ENCODE results near the gene KPNA2. TPM values are rescaled to one million over a fixed set of nuclear protein-coding genes. Genes with fewer than 3 reads are reported as not detected.
"Not testable (repeated sequence)": the region's sequence is repeated elsewhere in the genome, so short reads cannot be mapped to it uniquely, and the experiment has no call there.

The KPNA2 gene
- polyA plus RNA-seq, 3 donors = 23.2 to 36.1 (median 23.2) TPM

GRCh38 chr17:68048996-68049395 lies 13.5 kb downstream of the KPNA2 start:
- H4K20me1 ChIP-seq (ENCODE audit: insufficient read depth, low read length) = no peaks in the 10 kb centered on the region
- H3K9me3 ChIP-seq (replicated peaks in 1 of 2; ENCODE audit: control insufficient read depth in 1 of 2, insufficient read depth in 1 of 2, low read length in 2 of 2) = no peaks in the 10 kb centered on the region
- TF ChIP-seq, protein P1, sequence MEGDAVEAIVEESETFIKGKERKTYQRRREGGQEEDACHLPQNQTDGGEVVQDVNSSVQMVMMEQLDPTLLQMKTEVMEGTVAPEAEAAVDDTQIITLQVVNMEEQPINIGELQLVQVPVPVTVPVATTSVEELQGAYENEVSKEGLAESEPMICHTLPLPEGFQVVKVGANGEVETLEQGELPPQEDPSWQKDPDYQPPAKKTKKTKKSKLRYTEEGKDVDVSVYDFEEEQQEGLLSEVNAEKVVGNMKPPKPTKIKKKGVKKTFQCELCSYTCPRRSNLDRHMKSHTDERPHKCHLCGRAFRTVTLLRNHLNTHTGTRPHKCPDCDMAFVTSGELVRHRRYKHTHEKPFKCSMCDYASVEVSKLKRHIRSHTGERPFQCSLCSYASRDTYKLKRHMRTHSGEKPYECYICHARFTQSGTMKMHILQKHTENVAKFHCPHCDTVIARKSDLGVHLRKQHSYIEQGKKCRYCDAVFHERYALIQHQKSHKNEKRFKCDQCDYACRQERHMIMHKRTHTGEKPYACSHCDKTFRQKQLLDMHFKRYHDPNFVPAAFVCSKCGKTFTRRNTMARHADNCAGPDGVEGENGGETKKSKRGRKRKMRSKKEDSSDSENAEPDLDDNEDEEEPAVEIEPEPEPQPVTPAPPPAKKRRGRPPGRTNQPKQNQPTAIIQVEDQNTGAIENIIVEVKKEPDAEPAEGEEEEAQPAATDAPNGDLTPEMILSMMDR (IDR thresholded peaks at IDR 0.05) = no peak
- no peak overlapping the region for H3K4me2 ChIP-seq (replicated peaks; ENCODE audit: extremely low read depth, low read length, poor library complexity, severe bottlenecking)
- Mint-ChIP-seq H3K4me1 (peaks cover 12% of the 10 kb centered on the region), H3K36me3 (peaks cover 36 to 52% of the 10 kb centered on the region in 2 donors), H3K9me3 (peaks cover 0 to 1% (median 0%) of the 10 kb centered on the region in 7 donors), H3K27me3 (ENCODE audit: low read depth in 3 of 3) (peaks cover 0 to 2% (median 0%) of the 10 kb centered on the region in 3 donors), H3K27ac (no peak overlapping the region), H3K4me3 (no peak overlapping the region)
- H3K27ac ChIP-seq (ENCODE audit: low read depth in 1 of 2, low read length in 2 of 2) = no peak overlapping the region
- no peak overlapping the region for H3K4me3 ChIP-seq (replicated peaks in 1 of 3; ENCODE audit: low read depth in 2 of 3, low read length in 3 of 3)
- H3K27me3 ChIP-seq (ENCODE audit: control insufficient read depth in 2 of 2, insufficient read depth in 2 of 2, low read length in 2 of 2) = no peaks in the 10 kb centered on the region
- intact Hi-C loops (cut with micrococcal nuclease) = no loop called here
- no peak overlapping the region for H3K9ac ChIP-seq (ENCODE audit: insufficient read depth, low read length, poor library complexity, severe bottlenecking)
- peaks cover 35 to 41% of the 10 kb centered on the region in 2 donors for H3K36me3 ChIP-seq (replicated peaks in 1 of 2; ENCODE audit: control insufficient read depth in 1 of 2, insufficient read depth in 2 of 2, low read length in 2 of 2)
- no peak overlapping the region for H2AFZ ChIP-seq (ENCODE audit: insufficient read depth, low read depth, low read length, poor library complexity, severe bottlenecking)
- peaks cover 0 to under 1% of the 10 kb centered on the region in 2 donors for H3K4me1 ChIP-seq (ENCODE audit: control insufficient read depth in 1 of 2, insufficient read depth in 2 of 2, low read length in 2 of 2)
- no peaks in the 10 kb centered on the region for H3K79me2 ChIP-seq (ENCODE audit: insufficient read depth, low read length)
- 100% methylated on average over 1 of the region's 2 CpGs for WGBS (ENCODE audit: insufficient coverage)
- DNase-seq = no peak

DNA sequence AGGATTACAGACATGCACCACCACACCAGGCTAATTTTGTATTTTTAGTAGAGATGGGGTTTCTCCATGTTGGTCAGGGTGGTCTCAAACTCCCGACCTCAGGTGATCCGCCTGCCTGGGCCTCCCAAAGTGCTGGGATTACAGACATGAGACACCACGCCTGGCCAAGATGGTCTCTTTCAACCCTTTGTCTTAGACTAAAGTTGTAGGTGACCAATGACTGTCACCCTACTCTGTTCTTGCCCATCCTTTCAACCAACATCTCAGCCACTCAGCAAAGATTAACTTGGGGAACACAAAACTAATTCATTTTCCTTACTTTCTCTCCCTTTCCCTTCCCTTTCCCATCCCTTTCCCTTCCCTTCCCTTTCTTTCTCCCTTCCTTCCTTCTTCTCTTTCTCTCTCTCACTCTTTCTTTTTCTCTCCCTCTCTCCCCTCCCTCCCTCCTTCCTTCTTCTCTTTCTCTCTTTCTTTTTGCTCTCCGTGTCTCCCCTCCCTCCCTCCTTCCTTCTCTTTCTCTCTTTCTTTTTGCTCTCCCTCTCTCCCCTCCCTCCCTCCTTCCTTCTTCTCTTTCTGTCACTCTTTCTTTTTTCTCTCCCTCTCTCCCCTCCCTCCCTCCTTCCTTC lies 14.4 kb downstream of the KPNA2 start:
- intact Hi-C loops (cut with micrococcal nuclease); H3K27ac ChIP-seq (ENCODE audit: low read depth in 1 of 2, low read length in 2 of 2); H4K20me1 ChIP-seq (ENCODE audit: insufficient read depth, low read length); H2AFZ ChIP-seq (ENCODE audit: insufficient read depth, low read depth, low read length, poor library complexity, severe bottlenecking); H3K9ac ChIP-seq (ENCODE audit: insufficient read depth, low read length, poor library complexity, severe bottlenecking); H3K4me3 ChIP-seq (replicated peaks in 1 of 3; ENCODE audit: low read depth in 2 of 3, low read length in 3 of 3); H3K9me3 Mint-ChIP-seq; H3K27me3 Mint-ChIP-seq (ENCODE audit: low read depth in 3 of 3); H3K4me3 Mint-ChIP-seq; H3K9me3 ChIP-seq (replicated peaks in 1 of 2; ENCODE audit: control insufficient read depth in 1 of 2, insufficient read depth in 1 of 2, low read length in 2 of 2); H3K4me1 ChIP-seq (ENCODE audit: control insufficient read depth in 1 of 2, insufficient read depth in 2 of 2, low read length in 2 of 2); H3K4me2 ChIP-seq (replicated peaks; ENCODE audit: extremely low read depth, low read length, poor library complexity, severe bottlenecking); H3K27me3 ChIP-seq (ENCODE audit: control insufficient read depth in 2 of 2, insufficient read depth in 2 of 2, low read length in 2 of 2); DNase-seq; H3K79me2 ChIP-seq (ENCODE audit: insufficient read depth, low read length): not testable (repeated sequence)
- Mint-ChIP-seq H3K4me1 (peaks cover 20% of the 10 kb centered on the region), H3K36me3 (peaks cover 27 to 44% of the 10 kb centered on the region in 2 donors), H3K27ac (peak overlapping the region in 4 of 7 donors; percentile 21 to 81 (median 74))
- H3K36me3 ChIP-seq (replicated peaks in 1 of 2; ENCODE audit: control insufficient read depth in 1 of 2, insufficient read depth in 2 of 2, low read length in 2 of 2) = peaks cover 25 to 32% of the 10 kb centered on the region in 2 donors
- 58% methylated on average over 2 of the region's 4 CpGs for WGBS (ENCODE audit: insufficient coverage)

DNA sequence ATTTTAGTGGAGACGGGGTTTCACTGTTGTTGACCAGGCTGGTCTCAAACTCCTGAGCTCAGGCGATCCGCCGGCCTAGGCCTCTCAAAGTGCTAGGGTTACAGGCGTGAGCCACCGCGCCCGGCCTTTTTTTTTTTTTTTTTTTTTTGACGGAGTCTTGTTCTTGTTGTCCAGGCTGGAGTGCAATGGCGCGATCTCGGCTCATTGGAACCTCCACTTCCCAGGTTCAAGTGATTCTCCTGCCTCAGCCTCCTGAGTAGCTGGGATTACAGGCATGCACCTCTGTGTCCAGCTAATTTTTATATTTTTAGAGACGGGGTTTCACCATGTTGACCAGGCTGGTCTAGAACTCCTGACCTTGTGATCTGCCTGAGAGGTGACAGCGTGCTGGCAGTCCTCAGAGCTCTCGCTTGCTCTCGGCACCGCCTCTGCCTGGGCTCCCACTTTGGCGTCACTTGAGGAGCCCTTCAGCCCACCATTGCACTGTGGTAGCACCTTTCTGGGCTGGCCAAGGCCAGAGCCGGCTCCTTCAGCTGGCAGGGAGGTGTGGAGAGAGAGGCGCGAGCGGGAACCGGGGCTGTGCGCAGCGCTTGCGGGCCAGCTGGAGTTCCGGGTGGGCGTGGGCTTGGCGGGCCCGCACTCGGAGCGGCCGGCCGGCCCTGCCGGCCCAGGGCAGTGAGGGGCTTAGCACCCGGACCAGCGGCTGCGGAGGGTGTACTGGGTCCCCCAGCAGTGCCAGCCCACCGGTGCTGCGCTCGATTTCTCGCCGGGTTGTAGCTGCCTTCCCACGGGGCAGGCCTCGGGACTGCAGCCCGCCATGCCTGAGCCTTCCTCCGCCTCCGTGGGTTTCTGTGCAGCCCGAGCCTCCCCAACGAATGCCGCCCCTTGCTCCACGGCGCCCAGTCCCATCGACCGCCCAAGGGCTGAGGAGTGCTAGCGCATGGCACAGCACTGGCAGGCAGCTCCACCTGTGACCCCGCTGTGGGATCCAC lies 16.1 kb downstream of the KPNA2 start:
- H3K4me3 ChIP-seq (replicated peaks in 1 of 3; ENCODE audit: low read depth in 2 of 3, low read length in 3 of 3); H3K4me1 ChIP-seq (ENCODE audit: control insufficient read depth in 1 of 2, insufficient read depth in 2 of 2, low read length in 2 of 2); H3K27ac ChIP-seq (ENCODE audit: low read depth in 1 of 2, low read length in 2 of 2); H3K79me2 ChIP-seq (ENCODE audit: insufficient read depth, low read length); H2AFZ ChIP-seq (ENCODE audit: insufficient read depth, low read depth, low read length, poor library complexity, severe bottlenecking); H3K4me2 ChIP-seq (replicated peaks; ENCODE audit: extremely low read depth, low read length, poor library complexity, severe bottlenecking); intact Hi-C loops (cut with micrococcal nuclease); H3K4me3 Mint-ChIP-seq; H3K27me3 Mint-ChIP-seq (ENCODE audit: low read depth in 3 of 3); H3K9ac ChIP-seq (ENCODE audit: insufficient read depth, low read length, poor library complexity, severe bottlenecking); H3K9me3 ChIP-seq (replicated peaks in 1 of 2; ENCODE audit: control insufficient read depth in 1 of 2, insufficient read depth in 1 of 2, low read length in 2 of 2); H4K20me1 ChIP-seq (ENCODE audit: insufficient read depth, low read length); H3K9me3 Mint-ChIP-seq; H3K27ac Mint-ChIP-seq; H3K27me3 ChIP-seq (ENCODE audit: control insufficient read depth in 2 of 2, insufficient read depth in 2 of 2, low read length in 2 of 2); DNase-seq: not testable (repeated sequence)
- peaks cover 12 to 16% of the 10 kb centered on the region in 2 donors for H3K36me3 ChIP-seq (replicated peaks in 1 of 2; ENCODE audit: control insufficient read depth in 1 of 2, insufficient read depth in 2 of 2, low read length in 2 of 2)
- H3K36me3 Mint-ChIP-seq = peaks cover 14 to 30% of the 10 kb centered on the region in 2 donors
- peaks cover 22% of the 10 kb centered on the region for H3K4me1 Mint-ChIP-seq
- WGBS (ENCODE audit: insufficient coverage) = 97% methylated on average over 45 of the region's 57 CpGs

All from CD14-positive monocyte (primary cell).